ENCODE measurements around the gene PRKCA.

PRKCA gene

GRCh38 chr17:66492561-66493005 is 190.2 kb downstream of the PRKCA start:
- DNase-seq, result no peak

GRCh38 chr17:66493283-66494019 is 191.0 kb downstream of the PRKCA start:
- DNase-seq, result no peak

- no peak for DNase-seq
Measured at GRCh38 chr17:66494023-66494803, 191.8 kb downstream of the PRKCA start.

- no peak for DNase-seq
Measured at GRCh38 chr17:66495035-66495434, 192.6 kb downstream of the PRKCA start.

- DNase-seq, result no peak
Measured at GRCh38 chr17:66496306-66496705, 193.9 kb downstream of the PRKCA start.

- no peak for DNase-seq
Measured at GRCh38 chr17:66498580-66498979, 196.2 kb downstream of the PRKCA start.

GRCh38 chr17:66506641-66507040 is 204.2 kb downstream of the PRKCA start:
- peak; percentile 40 for DNase-seq

- peak; percentile 58 for DNase-seq
Measured at GRCh38 chr17:66507103-66507923, 204.9 kb downstream of the PRKCA start.

GRCh38 chr17:66507982-66508760 is 205.8 kb downstream of the PRKCA start:
- DNase-seq, result peak; percentile 41

GRCh38 chr17:66508896-66509844 is 206.8 kb downstream of the PRKCA start:
- DNase-seq, result peak; percentile 65

GRCh38 chr17:66509926-66510325 is 207.5 kb downstream of the PRKCA start:
- DNase-seq, result no peak

GRCh38 chr17:66511135-66511534 is 208.7 kb downstream of the PRKCA start:
- no peak for DNase-seq

GRCh38 chr17:66514227-66514806 is 211.9 kb downstream of the PRKCA start:
- no peak for DNase-seq

- DNase-seq, result no peak
Measured at GRCh38 chr17:66515974-66516373, 213.6 kb downstream of the PRKCA start.

GRCh38 chr17:66517336-66518009 is 215.1 kb downstream of the PRKCA start:
- DNase-seq, result no peak

GRCh38 chr17:66518108-66518507 is 215.7 kb downstream of the PRKCA start:
- peak; percentile 5 for DNase-seq

GRCh38 chr17:66518677-66519076 is 216.3 kb downstream of the PRKCA start:
- no peak for DNase-seq

- peak; percentile 13 for DNase-seq
Measured at GRCh38 chr17:66519154-66519553, 216.7 kb downstream of the PRKCA start.

- peak; percentile 13 for DNase-seq
Measured at GRCh38 chr17:66520999-66521398, 218.6 kb downstream of the PRKCA start.

GRCh38 chr17:66522591-66523272 is 220.3 kb downstream of the PRKCA start:
- peak; percentile 61 for DNase-seq
